GM21367 (cell line): Measurements from ENCODE around the gene PPP2R5A.
A peak's percentile ranks its signal among the peaks of the same experiment; 100 is the strongest.
"Not testable (repeated sequence)": the region's sequence is repeated elsewhere in the genome, so short reads cannot be mapped to it uniquely, and the experiment has no call there.

Experiments
- ATAC-seq: cut with Tn5 transposase; IDR thresholded peaks from one replicate; pipeline ENCODE4 v1.9.1; 2021; ENCODE audit not compliant: unreplicated experiment

Gene PPP2R5A

GRCh38 chr1:212351588-212352362 is 66.6 kb downstream of the PPP2R5A start:
- ATAC-seq = no peak

- no peak for ATAC-seq
These were observed 68.0 kb downstream of the PPP2R5A start for GRCh38 chr1:212353181-212353580.

- ATAC-seq = no peak
These were observed 69.3 kb downstream of the PPP2R5A start for GRCh38 chr1:212354464-212354863.

- ATAC-seq = no peak
These were observed 70.2 kb downstream of the PPP2R5A start for GRCh38 chr1:212355230-212355969.

- no peak for ATAC-seq
These were observed 74.7 kb downstream of the PPP2R5A start for GRCh38 chr1:212359794-212360479.

GRCh38 chr1:212364985-212365384 is 79.8 kb downstream of the PPP2R5A start:
- no peak for ATAC-seq

GRCh38 chr1:212366901-212367300 is 81.7 kb downstream of the PPP2R5A start:
- no peak for ATAC-seq

- ATAC-seq = no peak
These were observed 82.4 kb downstream of the PPP2R5A start for GRCh38 chr1:212367474-212368072.

GRCh38 chr1:212368073-212368484 is 82.9 kb downstream of the PPP2R5A start:
- peak; percentile 81 for ATAC-seq

- no peak for ATAC-seq
These were observed 90.8 kb downstream of the PPP2R5A start for GRCh38 chr1:212375986-212376385.

- ATAC-seq = no peak
These were observed 92.4 kb downstream of the PPP2R5A start for GRCh38 chr1:212377644-212378043.

- no peak for ATAC-seq
These were observed 94.2 kb downstream of the PPP2R5A start for GRCh38 chr1:212379366-212379765.

- ATAC-seq = no peak
These were observed 96.3 kb downstream of the PPP2R5A start for GRCh38 chr1:212381397-212382035.

GRCh38 chr1:212386029-212386428 is 100.8 kb downstream of the PPP2R5A start:
- ATAC-seq = no peak

GRCh38 chr1:212388985-212389716 is 103.9 kb downstream of the PPP2R5A start:
- no peak for ATAC-seq

- ATAC-seq = not testable (repeated sequence)
These were observed 110.6 kb downstream of the PPP2R5A start for GRCh38 chr1:212395678-212396437.

GRCh38 chr1:212396638-212397037 is 111.4 kb downstream of the PPP2R5A start:
- no peak for ATAC-seq

GRCh38 chr1:212397171-212397570 is 112.0 kb downstream of the PPP2R5A start:
- no peak for ATAC-seq

- ATAC-seq = no peak
These were observed 115.8 kb downstream of the PPP2R5A start for GRCh38 chr1:212401042-212401441.
